ENCODE results near the gene ISCA1. TPM values are rescaled to one million over a fixed set of nuclear protein-coding genes. Genes with fewer than 3 reads are reported as not detected.

ISCA1 gene
- total and polyA plus RNA-seq, 11 donors: 39.2 to 104 (median 70.9) TPM

- H3K36me3 ChIP-seq: peaks cover 0 to 37% (median 11%) of the 10 kb centered on the region in 9 donors
- peak in 2 of 12 donors; percentile 5 to 7 for TF ChIP-seq CTCF (IDR thresholded peaks at IDR 0.05)
- TF ChIP-seq POLR2A (IDR thresholded peaks at IDR 0.05): no peak
- no peak overlapping the region for H3K27ac ChIP-seq
- H3K4me3 ChIP-seq: no peak overlapping the region
- no peaks in the 10 kb centered on the region for H3K9me3 ChIP-seq
- H3K27me3 ChIP-seq: no peaks in the 10 kb centered on the region
- WGBS, 4 donors: 61 to 82% (median 72%) methylated on average over 7 of the region's 7 CpGs
- intact Hi-C loops (cut with DNase I): loop anchor here in 2 of 10 donors (10.0 kb wide), 2 partner anchors 82 to 342 kb away; partner anchors contain the start of gene NAA35 (in 1 of the 2)
- H3K4me1 ChIP-seq: peaks cover 0 to 6% (median 5%) of the 10 kb centered on the region in 12 donors
- no peak for ATAC-seq
- no peak for DNase-seq
These were observed 4.7 kb upstream of the ISCA1 start for GRCh38 chr9:86287013-86287412.

- H3K9me3 ChIP-seq: no peaks in the 10 kb centered on the region
- ATAC-seq (no peak), DNase-seq (no peak)
- H3K36me3 ChIP-seq: peaks cover 0 to 35% (median 11%) of the 10 kb centered on the region in 9 donors
- no peak overlapping the region for H3K27ac ChIP-seq
- 42 to 65% (median 59%) methylated on average over 3 of the region's 3 CpGs for WGBS, 4 donors
- no peak for TF ChIP-seq CTCF (IDR thresholded peaks at IDR 0.05)
- TF ChIP-seq POLR2A (IDR thresholded peaks at IDR 0.05): no peak
- no peaks in the 10 kb centered on the region for H3K27me3 ChIP-seq
- H3K4me1 ChIP-seq: peaks cover 0 to 10% (median 7%) of the 10 kb centered on the region in 12 donors
- no peak overlapping the region for H3K4me3 ChIP-seq
- intact Hi-C loops (cut with DNase I): loop anchor here in 2 of 10 donors (10.0 kb wide), 2 partner anchors 81 to 341 kb away; partner anchors contain the start of gene NAA35 (in 1 of the 2)
These were observed 3.9 kb upstream of the ISCA1 start for GRCh38 chr9:86286278-86286677.

- ATAC-seq (no peak), DNase-seq (no peak)
- Histone ChIP-seq H3K4me1 (peaks cover 0 to 20% (median 16%) of the 10 kb centered on the region in 12 donors), H3K27ac (no peak overlapping the region), H3K36me3 (peaks cover 0 to 27% (median 11%) of the 10 kb centered on the region in 9 donors), H3K9me3 (no peaks in the 10 kb centered on the region), H3K27me3 (no peaks in the 10 kb centered on the region), H3K4me3 (no peak overlapping the region)
- intact Hi-C loops (cut with DNase I): loop anchor here in 2 of 10 donors (10.0 kb wide), 2 partner anchors 80 to 340 kb away; partner anchors contain the start of gene NAA35 (in 1 of the 2)
- 61 to 81% (median 66%) methylated on average over 2 of the region's 2 CpGs for WGBS, 4 donors
- TF ChIP-seq CTCF (IDR thresholded peaks at IDR 0.05) (no peak), POLR2A (IDR thresholded peaks at IDR 0.05) (no peak)
These were observed 2.9 kb upstream of the ISCA1 start for GRCh38 chr9:86285261-86285660.

- H3K9me3 ChIP-seq: no peaks in the 10 kb centered on the region
- H3K4me3 ChIP-seq: peak overlapping the region; percentile 57 to 98 (median 88)
- H3K27me3 ChIP-seq: no peaks in the 10 kb centered on the region
- DNase-seq (peak in 1 of 5 donors; percentile 39), ATAC-seq (peak; percentile 4 to 38 (median 30))
- H3K4me1 ChIP-seq: peaks cover 0 to 40% (median 29%) of the 10 kb centered on the region in 12 donors
- TF ChIP-seq POLR2A (IDR thresholded peaks at IDR 0.05) (no peak), CTCF (IDR thresholded peaks at IDR 0.05) (no peak)
- intact Hi-C loops (cut with DNase I): loop anchor here in 2 of 10 donors (5.0 to 10.0 kb wide), 3 partner anchors 69 to 338 kb away; partner anchors contain the start of genes NAA35 (in 1 of the 2) and TUT7 (in 1 of the 2)
- peak overlapping the region in 11 of 12 donors; percentile 91 to 99 (median 97) for H3K27ac ChIP-seq
- 18 to 23% (median 19%) methylated on average over 12 of the region's 12 CpGs for WGBS, 4 donors
- H3K36me3 ChIP-seq: peaks cover 0 to 22% (median 5%) of the 10 kb centered on the region in 9 donors
These were observed 719 bp upstream of the ISCA1 start for GRCh38 chr9:86282979-86283535.
